Choroid plexus epithelial cell (primary cell): ENCODE measurements around the gene CEACAM19.

Experiments
- DNase-seq: peaks from one replicate; pipeline ENCODE4 v3.0.0-alpha.2; 2010; ENCODE audit warnings: low read depth
- H3K4me3 ChIP-seq: 2 replicates; pipeline ENCODE4 v1.5.1; 2011; ENCODE audit warnings: low read depth, mild to moderate bottlenecking, control low read depth, low read length, moderate library complexity
- TF ChIP-seq, protein P1 (sequence below): conservative IDR thresholded peaks from 2 replicates; pipeline ENCODE4 v1.5.1; 2011; ENCODE audit warnings: low read depth, mild to moderate bottlenecking, control low read depth, inconsistent platforms, low read length, moderate library complexity

CEACAM19 gene

DNA sequence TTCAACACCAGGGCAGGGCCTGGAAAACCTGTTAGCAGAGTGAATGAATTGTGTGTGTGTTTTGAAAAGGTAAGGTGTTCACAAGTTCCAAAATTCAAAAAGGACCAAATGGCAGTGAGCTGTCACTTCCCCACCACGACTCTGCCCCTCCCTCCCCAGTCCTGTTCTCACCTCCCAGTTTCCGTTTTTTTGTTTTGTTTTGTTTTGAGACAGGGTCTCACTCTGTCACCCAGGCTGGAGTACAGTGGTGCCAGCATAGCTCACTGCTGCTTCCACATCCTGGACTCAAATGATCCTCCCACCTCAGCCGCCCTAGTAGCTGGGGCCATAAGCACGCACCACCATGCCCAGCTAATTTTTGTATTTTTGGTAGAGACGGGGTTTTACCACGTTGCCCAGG, 56.9 kb downstream of the CEACAM19 start:
- no peak for DNase-seq
- TF ChIP-seq, protein P1, sequence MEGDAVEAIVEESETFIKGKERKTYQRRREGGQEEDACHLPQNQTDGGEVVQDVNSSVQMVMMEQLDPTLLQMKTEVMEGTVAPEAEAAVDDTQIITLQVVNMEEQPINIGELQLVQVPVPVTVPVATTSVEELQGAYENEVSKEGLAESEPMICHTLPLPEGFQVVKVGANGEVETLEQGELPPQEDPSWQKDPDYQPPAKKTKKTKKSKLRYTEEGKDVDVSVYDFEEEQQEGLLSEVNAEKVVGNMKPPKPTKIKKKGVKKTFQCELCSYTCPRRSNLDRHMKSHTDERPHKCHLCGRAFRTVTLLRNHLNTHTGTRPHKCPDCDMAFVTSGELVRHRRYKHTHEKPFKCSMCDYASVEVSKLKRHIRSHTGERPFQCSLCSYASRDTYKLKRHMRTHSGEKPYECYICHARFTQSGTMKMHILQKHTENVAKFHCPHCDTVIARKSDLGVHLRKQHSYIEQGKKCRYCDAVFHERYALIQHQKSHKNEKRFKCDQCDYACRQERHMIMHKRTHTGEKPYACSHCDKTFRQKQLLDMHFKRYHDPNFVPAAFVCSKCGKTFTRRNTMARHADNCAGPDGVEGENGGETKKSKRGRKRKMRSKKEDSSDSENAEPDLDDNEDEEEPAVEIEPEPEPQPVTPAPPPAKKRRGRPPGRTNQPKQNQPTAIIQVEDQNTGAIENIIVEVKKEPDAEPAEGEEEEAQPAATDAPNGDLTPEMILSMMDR, result no peak
- no peak overlapping the region for H3K4me3 ChIP-seq

DNA sequence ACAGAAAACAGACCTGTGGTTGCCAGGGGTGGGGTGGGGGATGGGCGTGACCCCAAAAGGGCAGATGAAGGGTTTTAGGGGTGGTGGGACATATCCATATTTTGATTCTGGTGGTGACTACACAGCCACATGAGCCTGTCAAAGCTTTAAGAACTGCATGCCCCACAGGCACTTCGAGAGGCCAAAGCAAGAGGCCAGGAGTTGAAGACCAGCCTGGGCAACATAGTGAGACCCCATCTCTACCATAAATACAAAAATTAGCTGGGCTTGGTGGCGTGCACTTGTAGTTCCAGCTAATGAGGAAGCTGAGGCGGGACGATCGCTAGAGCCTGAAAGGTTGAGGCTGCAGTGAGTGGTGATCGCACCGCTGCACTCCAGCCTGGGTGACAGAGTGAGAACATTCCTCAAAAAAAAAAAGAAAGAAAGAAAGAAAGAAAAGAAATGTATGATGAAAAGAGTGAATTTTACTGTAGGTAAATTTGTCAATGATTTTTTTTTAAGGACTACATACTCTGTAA, 58.3 kb downstream of the CEACAM19 start:
- no peak overlapping the region for H3K4me3 ChIP-seq
- TF ChIP-seq, protein P1, result no peak
- DNase-seq, result no peak

DNA sequence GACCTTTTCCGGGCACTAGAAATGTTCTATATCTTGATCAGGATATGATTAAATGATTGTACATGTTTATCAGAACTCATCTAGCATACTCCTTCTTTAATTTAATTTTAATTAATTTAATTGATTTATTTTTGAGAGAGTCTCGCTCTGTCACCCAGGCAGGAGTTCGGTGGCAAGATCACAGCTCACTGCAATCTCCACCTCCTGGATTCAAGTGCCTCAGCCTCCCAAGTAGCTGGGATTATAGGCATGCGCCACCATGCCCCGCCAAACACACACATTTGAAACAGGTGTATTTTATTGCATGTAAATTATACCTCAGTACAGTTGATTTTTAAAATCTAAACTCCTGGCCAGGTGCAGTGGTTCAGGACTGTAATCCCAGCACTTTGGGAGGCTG, 59.8 kb downstream of the CEACAM19 start:
- TF ChIP-seq, protein P1, result no peak
- DNase-seq, result no peak

GRCh38 chr19:44731622-44732021, 60.3 kb downstream of the CEACAM19 start:
- no peak overlapping the region for H3K4me3 ChIP-seq
- TF ChIP-seq, protein P1, result no peak
- no peak for DNase-seq

More for the DNA sequence above, 59.8 kb downstream of the CEACAM19 start:
- H3K4me3 ChIP-seq, result no peak overlapping the region

GRCh38 chr19:44732235-44733014, 61.1 kb downstream of the CEACAM19 start:
- H3K4me3 ChIP-seq, result no peak overlapping the region
- no peak for DNase-seq
- TF ChIP-seq, protein P1, result no peak
